Measurements from ENCODE around the gene LRRC36.
A peak's percentile ranks its signal among the peaks of the same experiment; 100 is the strongest.
"Not testable (repeated sequence)": the region's sequence is repeated elsewhere in the genome, so short reads cannot be mapped to it uniquely, and the experiment has no call there.

LRRC36 gene

DNA sequence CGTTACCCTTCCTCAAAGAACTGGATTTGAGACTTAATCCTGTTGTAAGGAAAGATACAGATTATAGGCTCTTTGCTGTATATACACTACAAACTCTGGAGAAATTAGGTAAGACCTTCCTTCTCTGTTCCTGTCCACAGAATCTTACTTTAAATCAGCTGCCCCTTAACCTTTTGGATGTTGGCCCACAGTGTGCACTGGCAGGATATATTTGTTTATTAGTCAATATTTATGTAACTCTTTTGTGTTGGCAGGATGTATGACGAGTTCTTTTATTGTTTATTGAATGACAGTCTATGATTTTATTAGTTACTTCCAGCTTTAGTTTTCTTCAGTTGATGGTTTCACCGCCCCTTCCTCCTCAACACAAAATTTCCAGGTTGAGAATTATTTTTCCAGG lies 19.7 kb downstream of the LRRC36 start:
- DNase-seq: no peak

DNA sequence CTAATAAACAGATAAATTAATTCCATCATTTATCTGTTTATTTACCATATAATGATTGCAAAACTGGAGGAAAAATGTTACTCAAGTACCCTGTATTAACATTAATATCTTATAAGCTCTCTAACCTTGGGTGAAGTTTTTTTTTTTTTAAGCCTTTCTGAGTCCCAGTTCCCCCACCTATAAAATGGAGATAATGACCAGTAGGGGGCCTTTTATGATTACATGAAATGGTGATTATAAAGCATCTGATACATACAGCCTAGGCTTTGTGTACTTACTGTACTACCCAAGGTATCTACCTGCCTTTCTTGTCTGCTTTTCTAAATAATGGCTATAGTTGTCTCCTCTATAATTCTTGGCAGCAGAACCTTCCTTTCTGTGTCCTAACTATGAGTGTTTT lies 22.6 kb downstream of the LRRC36 start:
- DNase-seq: peak; percentile 15 to 63

DNA sequence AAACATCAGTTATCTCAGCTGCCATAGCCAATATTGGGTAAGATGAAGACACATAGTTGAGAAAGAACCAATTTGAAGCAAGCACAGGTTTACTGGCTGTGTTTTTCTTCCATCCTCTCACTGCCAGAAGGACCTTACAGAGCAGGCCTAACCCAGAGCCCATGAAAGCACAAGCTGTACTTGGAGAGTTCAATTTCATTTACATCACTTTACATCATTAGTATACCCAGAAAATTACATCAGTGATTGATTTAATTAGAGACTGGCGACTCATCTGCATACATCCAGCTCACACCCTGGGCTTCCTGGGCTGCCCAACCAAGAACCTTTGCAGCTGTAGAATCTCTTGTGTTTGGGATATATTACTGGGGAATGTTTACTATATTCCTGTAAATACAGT lies 23.7 kb downstream of the LRRC36 start:
- no peak for DNase-seq

DNA sequence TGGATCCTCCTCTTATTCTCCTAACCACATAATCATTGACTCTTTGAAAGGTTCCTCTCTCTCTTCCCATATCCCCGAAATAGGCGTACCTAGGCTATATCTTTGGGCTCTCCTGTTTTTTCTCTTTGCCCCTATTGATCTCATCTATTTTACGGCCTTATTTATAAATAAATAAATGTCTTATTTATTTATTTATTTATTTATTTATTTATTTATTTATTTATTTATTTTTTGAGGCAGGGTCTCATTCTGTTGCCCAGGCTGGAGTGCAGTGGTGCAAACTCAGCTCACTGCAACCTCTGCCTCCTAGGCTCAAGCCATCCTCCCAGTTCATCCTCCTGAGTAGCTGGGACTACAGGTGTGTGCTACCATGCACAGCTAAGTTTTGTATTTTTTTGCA lies 25.8 kb downstream of the LRRC36 start:
- not testable (repeated sequence) for DNase-seq

DNA sequence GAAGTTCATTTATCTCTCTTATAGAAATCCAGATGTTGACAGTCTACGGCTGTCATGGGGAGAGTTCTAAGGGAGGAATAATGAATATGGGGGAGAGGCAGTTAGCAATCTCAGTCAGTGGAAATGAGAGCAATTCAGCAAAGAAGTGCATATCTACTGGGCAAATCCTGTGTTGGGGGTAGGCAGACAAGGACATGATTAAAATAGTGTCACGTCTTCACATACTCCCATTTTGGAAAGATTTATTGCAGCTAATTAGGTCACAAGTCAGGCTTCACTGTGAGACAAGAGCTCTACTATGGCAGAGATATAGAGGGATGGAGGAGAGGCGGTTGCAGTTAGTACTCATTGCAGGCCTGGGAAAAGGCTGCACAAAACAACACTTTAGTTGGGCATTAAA lies 29.8 kb downstream of the LRRC36 start:
- DNase-seq: no peak

DNA sequence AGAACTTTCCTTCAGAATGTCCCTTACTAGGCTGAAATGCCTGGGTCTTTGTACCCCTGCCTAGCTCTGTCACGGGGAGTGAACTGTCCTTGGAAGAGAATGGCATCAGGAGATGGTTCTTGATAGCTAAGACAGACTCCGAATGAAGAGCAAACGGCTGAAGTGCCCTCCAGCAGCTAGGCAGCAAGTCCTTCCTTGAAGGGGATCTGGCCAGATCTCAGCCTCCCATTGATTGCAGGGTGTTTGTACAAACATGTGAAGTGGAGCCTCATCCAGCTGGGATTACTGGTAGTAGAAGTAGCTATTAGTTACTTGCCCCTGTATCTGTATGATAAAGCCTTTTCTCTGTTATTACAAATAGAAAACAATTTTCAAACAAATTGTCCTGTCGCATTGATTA lies 30.9 kb downstream of the LRRC36 start:
- DNase-seq: no peak

DNA sequence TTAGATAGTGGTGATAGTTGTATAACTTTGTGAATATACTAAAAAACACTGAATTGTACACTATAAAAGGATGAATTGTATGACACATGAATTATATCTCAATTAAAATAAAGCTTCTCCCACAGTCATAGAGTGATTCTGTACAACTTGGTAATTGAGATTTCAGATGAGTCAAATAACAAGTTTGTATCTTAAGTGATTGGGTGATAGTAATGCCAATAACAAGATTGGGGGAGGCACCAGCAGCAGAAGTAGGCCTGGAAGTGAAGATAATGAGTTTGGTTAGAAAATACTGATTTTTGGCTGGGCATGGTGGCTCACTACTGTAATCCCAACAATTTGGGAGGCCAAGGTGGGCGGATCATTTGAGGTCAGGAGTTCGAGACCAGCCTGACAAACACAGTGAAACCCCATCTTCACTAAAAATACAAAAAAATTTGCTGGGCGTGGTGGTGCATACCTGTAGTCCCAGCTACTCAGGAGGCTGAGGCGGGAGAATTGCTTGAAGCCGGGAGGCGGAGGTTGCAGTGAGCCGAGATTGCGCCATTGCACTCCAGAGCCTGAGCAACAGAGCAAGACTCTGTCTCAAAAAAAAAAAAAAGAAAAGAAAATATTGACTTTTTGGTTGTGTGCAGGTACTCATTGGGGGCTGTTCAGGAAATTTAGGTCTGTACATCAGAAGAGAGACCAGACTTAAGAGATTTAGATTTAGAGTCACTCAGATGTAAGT lies 33.1 kb downstream of the LRRC36 start:
- DNase-seq: not testable (repeated sequence)

DNA sequence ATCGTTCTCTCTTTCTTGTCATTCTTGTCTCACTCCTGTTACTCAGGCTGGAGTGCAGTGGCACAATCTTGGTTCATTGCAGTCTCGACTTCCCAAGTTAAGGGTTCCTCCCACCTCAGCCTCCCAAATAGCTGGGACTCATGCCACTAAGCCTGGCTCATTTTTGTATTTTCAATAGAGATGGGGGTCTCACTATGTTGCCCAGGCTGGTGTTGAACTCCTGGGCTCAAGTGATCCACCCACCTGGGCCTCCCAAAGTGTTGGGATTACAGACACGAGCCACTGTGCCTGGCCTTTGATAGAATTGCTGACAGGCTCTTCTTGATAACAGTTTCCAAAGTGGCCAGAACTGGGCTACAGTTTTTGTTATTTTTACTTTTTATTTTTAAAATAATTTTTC lies 34.4 kb downstream of the LRRC36 start:
- no peak for DNase-seq

DNA sequence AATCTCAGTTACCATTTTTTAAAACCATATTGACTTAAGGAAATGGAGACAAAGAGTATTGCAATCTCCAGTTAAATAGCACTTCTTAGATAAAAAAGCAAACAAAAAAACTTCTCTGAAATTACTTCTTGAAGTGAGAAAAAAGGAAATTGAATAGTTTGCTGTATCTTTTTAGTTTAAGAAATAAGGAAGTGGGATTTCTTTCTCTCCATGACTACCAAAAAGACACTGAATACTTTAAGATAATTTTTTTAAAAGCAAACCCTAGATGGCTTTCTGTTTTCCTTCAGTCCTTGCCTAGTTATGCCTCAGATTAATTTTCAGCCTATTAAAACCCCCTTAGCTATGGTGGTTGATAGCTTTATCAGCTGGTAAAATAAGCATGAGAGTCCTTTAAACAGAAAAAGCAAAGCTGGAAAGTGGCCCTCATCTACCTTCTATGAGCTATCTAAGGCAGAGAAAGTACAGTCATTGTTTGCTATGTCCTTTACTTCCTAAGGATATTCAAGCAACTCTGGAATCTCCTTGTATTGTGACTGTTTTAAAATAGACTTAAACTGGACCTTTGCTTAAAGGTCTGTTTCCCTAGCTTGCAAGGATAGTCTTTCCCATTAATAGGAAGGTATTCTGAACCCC lies 38.1 kb downstream of the LRRC36 start:
- DNase-seq: peak in 1 of 2 donors; percentile 43

DNA sequence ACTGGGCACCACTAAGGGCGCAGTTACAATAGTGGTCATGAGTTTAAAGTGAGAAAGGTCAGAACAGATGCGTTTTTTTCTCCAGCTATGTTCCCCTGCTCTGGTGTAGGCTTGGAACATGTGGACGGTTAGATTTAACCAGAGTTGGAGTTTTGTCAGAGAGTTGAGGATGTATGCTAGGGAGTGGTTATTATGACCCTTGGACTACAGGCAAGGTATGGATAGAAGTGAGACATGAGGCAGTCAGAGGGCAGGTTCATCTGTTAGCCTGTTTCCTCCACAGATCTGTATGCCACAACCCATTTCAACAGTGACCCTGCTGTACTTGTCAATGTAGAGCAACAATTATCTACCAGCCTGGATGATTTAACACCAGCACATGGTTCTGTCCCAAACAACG lies 44.0 kb downstream of the LRRC36 start:
- DNase-seq: no peak

DNA sequence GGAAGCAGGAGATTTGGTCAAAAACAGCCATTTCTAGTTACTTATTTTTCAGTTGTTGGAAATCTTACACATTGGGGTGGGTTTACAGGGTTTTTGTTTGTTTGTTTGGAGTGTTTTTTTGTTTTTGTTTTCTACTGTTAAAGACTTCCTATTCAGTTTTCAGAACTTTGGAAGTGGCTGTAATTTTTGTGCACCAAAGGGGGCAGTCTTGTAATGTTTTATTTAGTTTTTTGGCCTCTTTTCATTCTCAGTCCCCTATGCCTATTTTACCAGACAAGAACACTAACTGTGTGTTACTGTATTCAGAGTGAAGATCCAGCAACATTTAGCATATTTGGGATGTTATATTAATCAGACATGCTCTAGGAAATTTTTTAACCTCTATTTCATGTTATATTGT lies 46.0 kb downstream of the LRRC36 start:
- peak; percentile 37 to 61 for DNase-seq

DNA sequence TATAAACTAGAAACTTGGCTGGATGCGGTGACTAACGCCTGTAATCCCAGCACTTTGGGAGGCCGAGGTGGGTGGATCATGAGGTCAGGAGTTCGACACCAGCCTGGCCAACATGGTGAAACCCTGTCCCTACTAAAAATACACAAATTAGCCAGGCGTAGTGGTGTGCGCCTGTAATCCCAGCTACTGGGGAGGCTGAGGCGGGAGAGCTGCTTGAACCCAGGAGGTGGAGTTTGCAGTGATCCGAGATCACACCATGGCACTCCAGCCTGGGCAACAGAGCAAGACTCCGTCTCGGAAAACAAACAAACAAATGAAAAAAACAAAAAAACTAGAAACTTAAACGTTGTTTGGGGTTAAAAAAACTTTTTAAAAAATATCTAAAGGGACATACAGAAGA lies 49.4 kb downstream of the LRRC36 start:
- DNase-seq: not testable (repeated sequence)

DNA sequence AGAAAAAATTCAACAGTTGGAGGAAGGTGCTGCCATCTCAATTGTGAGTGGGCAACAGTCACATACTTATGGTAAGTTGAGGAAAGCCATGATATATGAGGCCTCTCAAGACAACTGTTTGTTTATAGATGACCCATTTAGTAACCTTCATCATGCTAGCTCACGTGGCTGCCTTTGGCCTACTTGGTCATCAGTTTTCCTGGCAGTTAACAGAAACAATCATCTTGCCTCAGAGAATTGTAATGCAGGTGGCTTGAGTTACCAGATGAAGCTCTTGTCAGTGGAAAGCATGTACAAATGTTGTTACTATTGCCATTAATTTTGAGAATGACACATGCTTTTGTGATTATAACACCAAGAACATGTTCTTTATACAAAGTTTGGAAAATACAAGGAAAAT lies 52.0 kb downstream of the LRRC36 start:
- no peak for DNase-seq

DNA sequence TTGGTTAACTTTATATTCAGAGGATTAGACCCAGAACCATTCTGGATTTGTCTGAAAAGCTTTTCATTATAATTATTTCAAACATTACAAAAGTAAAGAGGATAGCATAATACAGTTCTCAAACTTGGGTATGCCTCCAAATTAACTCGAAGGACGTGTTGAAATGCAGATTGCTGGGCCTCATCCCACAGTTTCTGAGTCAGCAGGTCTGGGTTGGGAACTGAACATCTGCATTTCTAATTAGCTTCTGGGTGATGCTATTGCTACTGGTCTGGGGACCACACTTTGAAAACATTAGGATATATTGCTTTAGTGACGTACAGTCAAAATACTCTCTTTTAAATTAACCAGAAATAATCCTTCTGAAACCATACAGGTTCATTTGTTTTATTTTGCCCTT lies 56.7 kb downstream of the LRRC36 start:
- DNase-seq: peak; percentile 24 to 47

DNA sequence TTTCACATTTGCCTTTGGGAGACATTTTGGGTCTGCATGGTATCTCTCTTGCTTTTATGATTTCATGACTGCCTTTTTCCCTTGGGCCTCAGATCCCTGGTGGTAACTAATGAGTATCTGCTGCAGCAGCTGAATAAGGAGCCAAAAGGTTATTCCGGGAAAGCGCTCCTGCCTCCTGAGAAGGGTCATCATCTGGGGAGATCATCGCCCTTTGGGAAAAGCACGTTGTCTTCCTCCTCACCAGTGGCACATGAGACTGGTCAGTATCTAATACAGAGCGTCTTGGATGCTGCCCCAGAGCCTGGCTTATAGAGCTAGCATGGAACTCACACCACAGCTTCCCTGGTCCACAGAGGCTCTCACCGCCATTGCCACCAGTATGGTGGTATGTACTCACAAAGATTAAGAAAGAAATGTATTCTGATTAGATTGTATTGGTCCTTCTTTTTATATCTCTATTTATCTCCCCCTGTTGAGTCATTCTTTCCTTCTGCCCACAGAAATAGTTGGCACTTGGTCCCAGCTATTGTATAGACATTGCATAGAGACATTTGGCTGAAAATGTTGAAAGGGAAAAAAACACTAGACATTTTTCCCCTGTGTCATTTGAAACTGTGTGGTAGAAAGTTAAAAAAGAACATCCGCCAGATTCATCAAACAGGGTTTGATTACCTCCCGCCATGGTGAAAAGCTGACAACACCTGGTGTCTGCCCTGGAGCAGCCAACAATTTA lies 58.3 kb downstream of the LRRC36 start:
- DNase-seq: no peak

DNA sequence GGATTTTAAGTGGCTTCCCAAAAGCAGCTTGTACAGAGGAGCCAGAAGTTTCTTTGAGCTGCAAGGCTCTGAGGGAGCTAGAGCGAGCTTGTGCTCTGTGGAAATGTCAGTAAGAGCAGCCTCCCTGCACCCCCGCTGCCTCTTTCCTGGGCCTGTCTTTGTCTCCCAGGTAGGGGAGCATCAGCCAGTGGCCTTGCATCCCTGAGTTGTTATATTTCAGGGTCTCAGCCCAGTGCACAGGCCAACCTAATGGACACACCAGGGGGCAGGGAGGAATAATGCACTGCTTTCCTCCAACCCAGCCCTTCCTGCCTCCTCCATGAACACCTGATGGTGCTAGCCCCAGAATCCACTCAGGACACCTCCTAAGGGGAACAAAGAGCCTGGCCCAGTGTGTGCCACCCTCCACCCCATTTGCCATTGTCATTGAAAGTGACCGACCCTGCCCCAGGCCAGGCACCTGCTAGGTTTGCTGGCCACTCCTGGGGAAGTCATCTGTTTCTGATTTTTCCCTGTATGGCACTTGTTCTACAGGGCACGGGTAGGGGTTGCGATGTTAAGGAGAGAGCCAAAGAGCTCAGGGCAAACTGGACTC lies 60.3 kb downstream of the LRRC36 start:
- DNase-seq: no peak

DNA sequence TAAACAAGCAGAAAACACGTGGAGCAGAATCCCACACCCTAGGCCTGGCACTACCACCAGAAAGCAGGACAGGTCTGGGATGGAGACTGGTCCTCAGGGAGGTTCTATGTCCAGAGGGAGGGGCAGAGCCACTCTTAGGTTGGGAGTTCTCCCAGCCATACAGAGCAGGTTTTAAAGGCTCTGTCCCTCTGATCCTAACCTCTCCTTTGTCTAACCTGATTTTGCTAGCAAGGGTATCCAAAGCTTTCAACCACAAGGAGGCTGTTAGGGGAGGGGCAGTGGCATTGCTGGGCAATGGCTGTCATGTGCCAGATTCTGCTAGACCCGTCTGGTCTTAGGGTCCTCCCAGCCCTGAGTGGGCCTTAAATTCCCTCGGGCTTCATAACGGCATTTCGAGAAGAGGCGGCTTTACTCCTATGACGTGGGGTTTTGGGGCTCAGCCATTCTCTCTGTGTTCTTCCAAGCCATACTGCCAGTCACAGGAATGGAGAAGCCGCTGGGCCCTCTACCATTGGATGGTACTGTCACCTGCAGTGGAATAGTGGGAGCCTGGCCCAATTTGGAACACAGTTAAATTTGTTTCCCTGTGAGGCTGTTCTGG lies 61.0 kb downstream of the LRRC36 start:
- no peak for DNase-seq

DNA sequence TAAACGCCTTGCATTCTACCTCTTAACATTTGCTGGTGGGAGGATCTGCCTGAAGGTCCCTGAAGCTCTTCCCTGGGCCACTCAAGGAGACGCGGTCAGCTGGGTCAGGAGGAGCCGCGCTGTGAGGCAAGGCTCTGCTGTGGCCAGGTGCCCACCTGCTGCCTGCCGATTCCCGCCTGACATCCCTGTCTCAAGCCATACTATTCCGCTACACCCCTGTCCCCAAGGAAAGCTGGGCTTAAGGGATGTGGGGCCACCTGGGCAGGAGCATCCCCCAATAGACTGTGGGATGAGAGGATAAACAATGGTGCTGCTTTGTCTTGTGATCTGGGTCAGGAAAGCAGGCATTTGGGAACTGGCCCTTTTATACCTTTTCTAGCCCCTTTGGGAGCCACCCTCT lies 61.6 kb downstream of the LRRC36 start:
- DNase-seq: no peak

DNA sequence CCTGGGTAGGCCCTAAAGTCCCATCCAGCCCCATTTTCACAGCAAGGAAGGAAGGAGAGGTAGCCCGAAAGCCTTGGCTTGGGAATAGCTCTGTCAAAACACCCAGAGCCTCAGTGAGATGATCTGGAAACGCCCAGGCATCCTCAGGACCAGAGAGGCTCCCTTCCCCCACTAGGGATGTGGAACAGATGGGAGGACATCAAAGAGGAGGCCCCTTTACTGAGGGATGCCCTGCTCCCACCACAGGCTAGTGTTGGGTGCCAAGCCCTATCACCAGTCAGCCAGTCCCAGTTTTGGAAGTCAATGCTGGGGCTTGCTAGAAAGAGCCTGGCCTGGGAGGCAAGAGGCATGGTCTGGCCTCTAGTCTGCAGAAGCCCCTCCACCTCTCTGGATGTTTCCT lies 62.0 kb downstream of the LRRC36 start:
- DNase-seq: no peak

DNA sequence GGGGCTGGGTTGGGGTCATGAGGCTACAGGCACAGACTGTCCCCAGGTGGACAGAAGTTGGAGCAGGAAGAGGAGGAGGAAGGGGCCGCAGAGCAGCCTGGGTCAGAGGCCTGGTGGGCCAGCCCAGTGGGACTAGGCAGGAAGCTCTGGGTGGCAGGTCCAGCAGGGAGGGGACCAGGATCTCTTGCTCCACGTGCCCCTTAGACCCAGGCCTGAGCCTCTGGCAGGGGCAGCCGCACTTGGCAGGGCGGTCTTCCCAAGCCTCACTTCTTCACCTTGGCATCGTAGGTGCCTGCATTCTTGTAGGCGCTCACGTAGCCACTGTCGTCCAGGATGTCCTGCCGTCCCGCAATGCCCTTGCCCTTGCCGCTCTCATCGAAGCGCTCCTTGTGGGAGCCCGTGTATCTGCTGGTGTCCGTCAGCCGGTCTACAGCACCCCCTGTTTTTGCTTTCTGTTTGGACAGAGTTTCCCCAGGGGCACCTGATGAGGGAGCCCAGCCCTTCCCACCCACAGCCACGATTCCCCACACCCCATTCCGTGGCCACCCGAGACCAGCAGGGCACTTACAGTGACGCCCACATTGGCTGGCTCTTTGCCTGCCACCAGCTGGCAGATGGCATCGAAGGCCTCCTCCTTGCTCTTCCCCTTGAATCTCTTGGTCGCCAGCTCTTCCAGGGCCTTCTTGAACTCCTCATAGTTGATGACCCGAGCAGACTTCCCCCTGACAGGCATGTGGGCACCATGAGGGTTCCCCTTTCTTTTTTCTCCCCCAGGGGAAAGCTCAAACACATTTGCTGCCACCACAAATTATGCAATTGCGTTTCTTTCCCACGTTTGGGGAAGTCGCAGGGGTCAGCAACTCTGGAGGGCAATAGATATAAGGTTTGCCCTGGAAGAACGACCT lies 63.5 kb downstream of the LRRC36 start:
- DNase-seq: peak; percentile 96 to 98

DNA sequence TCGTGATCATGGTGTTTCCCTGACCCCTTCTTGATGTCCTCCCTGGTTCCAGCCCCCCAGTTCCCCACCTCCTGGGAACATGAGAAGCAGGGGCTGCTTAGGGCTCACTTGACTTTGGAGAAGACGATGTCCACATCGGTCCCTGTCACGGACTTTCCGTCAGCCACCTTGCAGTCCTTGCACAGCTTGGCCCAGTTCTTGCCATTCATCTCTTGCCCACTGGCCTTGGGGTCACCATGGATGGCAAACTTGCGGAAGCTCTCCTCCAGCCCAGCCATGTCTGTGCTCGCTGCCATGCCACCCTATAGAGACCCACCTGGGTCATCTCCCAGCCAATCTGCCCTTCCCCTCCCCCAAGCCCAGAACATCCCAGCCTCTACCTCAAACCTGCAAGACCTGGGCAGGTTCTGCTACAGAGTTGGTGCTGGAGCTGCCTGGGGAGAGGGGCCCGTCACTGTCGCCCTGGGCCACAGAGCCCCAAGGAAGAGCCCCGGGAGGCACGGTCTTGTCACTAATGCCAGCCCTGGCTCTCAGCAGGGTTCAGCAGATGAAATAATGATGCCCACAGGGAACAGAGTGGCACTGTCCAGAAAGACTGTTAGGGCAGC lies 64.3 kb downstream of the LRRC36 start:
- DNase-seq: no peak

Data from inflammatory macrophage (primary cell).